Measurements from ENCODE around the gene JMJD6.
"Not testable (repeated sequence)": the region's sequence is repeated elsewhere in the genome, so short reads cannot be mapped to it uniquely, and the experiment has no call there.

JMJD6 gene

GRCh38 chr17:76716146-76716838 lies 10.1 kb downstream of the JMJD6 start:
- no peak for DNase-seq

- no peak for DNase-seq
These were observed 10.9 kb downstream of the JMJD6 start for GRCh38 chr17:76715496-76715830.

- peak; percentile 29 for DNase-seq
These were observed 11.4 kb downstream of the JMJD6 start for GRCh38 chr17:76714822-76715495.

GRCh38 chr17:76714336-76714735 lies 12.1 kb downstream of the JMJD6 start:
- no peak for DNase-seq

GRCh38 chr17:76713765-76714164 lies 12.6 kb downstream of the JMJD6 start:
- no peak for DNase-seq

- DNase-seq = not testable (repeated sequence)
These were observed 14.1 kb downstream of the JMJD6 start for GRCh38 chr17:76712321-76712720.

GRCh38 chr17:76710863-76711611 lies 15.4 kb downstream of the JMJD6 start, which contains the start of gene MXRA7:
Gene MXRA7 (minus strand): TSS chr17:76710965. CDS start chr17:76710946, 19 bp downstream.
- DNase-seq = no peak

- not testable (repeated sequence) for DNase-seq
These were observed 16.2 kb downstream of the JMJD6 start for GRCh38 chr17:76709951-76710862.

GRCh38 chr17:76709077-76709950 lies 17.1 kb downstream of the JMJD6 start:
- no peak for DNase-seq

GRCh38 chr17:76707985-76708807 lies 18.2 kb downstream of the JMJD6 start:
- no peak for DNase-seq

GRCh38 chr17:76706817-76707216 lies 19.6 kb downstream of the JMJD6 start:
- DNase-seq = no peak

- DNase-seq = no peak
These were observed 21.6 kb downstream of the JMJD6 start for GRCh38 chr17:76704805-76705204.

GRCh38 chr17:76702941-76703637 lies 23.3 kb downstream of the JMJD6 start:
- no peak for DNase-seq

- DNase-seq = no peak
These were observed 24.3 kb downstream of the JMJD6 start for GRCh38 chr17:76702076-76702475.

GRCh38 chr17:76701471-76701967 lies 24.9 kb downstream of the JMJD6 start:
- DNase-seq = no peak

- DNase-seq = no peak
These were observed 25.6 kb downstream of the JMJD6 start for GRCh38 chr17:76700617-76701470.

- no peak for DNase-seq
These were observed 26.2 kb downstream of the JMJD6 start for GRCh38 chr17:76700270-76700616.

GRCh38 chr17:76698466-76698977 lies 27.9 kb downstream of the JMJD6 start:
- not testable (repeated sequence) for DNase-seq

All from NK-92 treated with Interleukin-12 subunit alpha and Interleukin-12 subunit beta, amount 100 ng/mL, for 24 hours (cell line).